Stimulated activated CD8-positive, alpha-beta memory T cell treated with anti-CD3 and anti-CD28 coated beads, Interleukin-12 subunit alpha, Interleukin-12 subunit beta, amount 100 ng/mL, for 4 hours (primary cell): ENCODE measurements around the gene DNAJC8.
A peak's percentile ranks its signal among the peaks of the same experiment; 100 is the strongest.

Experiments
- DNase-seq: peaks from one replicate; pipeline ENCODE4 v3.0.0-alpha.2; 2020; ENCODE audit warnings: low read depth

DNAJC8 gene

GRCh38 chr1:28199328-28200233 is 33.2 kb downstream of the DNAJC8 start:
- DNase-seq = peak; percentile 29

GRCh38 chr1:28197682-28198415 is 35.0 kb downstream of the DNAJC8 start:
- DNase-seq = no peak

- DNase-seq = no peak
These were observed 36.5 kb downstream of the DNAJC8 start for GRCh38 chr1:28196330-28196729.

- DNase-seq = no peak
These were observed 37.0 kb downstream of the DNAJC8 start for GRCh38 chr1:28195780-28196179.

- no peak for DNase-seq
These were observed 38.3 kb downstream of the DNAJC8 start for GRCh38 chr1:28194326-28195035.

GRCh38 chr1:28193701-28194161 is 39.1 kb downstream of the DNAJC8 start:
- DNase-seq = no peak

GRCh38 chr1:28190996-28191645 is 41.7 kb downstream of the DNAJC8 start:
- DNase-seq = no peak

- no peak for DNase-seq
These were observed 42.4 kb downstream of the DNAJC8 start for GRCh38 chr1:28190337-28190979.

GRCh38 chr1:28185071-28185470 is 47.8 kb downstream of the DNAJC8 start:
- no peak for DNase-seq

- no peak for DNase-seq
These were observed 52.2 kb downstream of the DNAJC8 start for GRCh38 chr1:28180306-28181305.

- no peak for DNase-seq
These were observed 53.9 kb downstream of the DNAJC8 start for GRCh38 chr1:28178690-28179485.

- no peak for DNase-seq
These were observed 56.0 kb downstream of the DNAJC8 start, which contains the start of gene PTAFR for GRCh38 chr1:28176492-28177470. Gene PTAFR, minus strand, starts transcription at chr1:28176690. Its CDS starts 25,669 bp downstream, at chr1:28151021.

- no peak for DNase-seq
These were observed 56.8 kb downstream of the DNAJC8 start for GRCh38 chr1:28175955-28176485.

GRCh38 chr1:28173980-28174297 is 58.9 kb downstream of the DNAJC8 start:
- DNase-seq = no peak

- no peak for DNase-seq
These were observed 59.5 kb downstream of the DNAJC8 start for GRCh38 chr1:28173151-28173979.

GRCh38 chr1:28172713-28173150 is 60.1 kb downstream of the DNAJC8 start:
- no peak for DNase-seq

GRCh38 chr1:28171246-28171645 is 61.6 kb downstream of the DNAJC8 start:
- DNase-seq = no peak
